Ramos (cell line): ENCODE measurements around the gene KIF22.
"Not testable (repeated sequence)": the region's sequence is repeated elsewhere in the genome, so short reads cannot be mapped to it uniquely, and the experiment has no call there.

Experiments
- in situ Hi-C: fragments of 300-500 bp; cut with MboI; formaldehyde crosslinking; loops from one replicate; pipeline ENCODE4 v1.14.3; 2022; ENCODE audit warnings: low sequenced_read_pairs; ENCODE audit not compliant: unreplicated experiment

Gene KIF22

DNA sequence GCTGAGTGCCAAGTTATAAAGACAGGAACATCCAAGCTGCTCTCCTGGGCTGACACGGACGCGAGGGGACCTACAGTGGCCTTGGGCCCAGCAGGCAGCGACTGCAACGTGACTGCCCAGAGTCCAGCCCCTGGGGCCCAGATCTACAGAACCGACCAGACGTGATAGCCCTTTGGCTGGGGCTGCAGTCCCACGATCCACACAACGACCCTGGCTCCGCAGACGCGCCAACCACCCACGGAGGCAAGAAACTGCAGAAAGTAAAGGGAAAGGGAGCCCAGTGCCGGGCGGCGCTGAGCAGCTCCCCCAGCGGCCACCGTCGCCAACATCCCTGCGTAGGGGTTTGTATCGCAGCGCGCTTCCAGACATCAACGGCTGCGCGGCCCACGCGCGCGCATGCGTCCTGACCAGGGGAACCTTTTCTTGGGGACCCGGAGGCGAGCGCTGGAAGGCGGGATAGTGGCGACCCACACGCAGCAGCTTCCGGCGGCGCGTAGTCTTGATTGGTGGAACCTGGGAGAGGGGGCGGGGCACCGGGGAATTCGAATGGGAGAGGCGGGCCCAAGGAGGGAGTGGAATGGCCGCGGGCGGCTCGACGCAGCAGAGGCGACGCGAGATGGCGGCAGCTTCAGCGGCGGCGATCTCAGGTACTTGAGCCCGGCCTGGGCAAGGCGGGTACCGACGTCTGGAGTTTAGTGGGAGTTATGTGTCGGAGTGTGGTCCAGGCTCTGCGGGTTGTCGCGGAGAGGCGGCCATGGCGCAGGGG is at the start of gene KIF22:
Gene KIF22 (plus strand): TSS at position 569 of the 766 bp plus-strand sequence. CDS start 9 bp downstream, at position 578.
- in situ Hi-C loops: no loop called here

DNA sequence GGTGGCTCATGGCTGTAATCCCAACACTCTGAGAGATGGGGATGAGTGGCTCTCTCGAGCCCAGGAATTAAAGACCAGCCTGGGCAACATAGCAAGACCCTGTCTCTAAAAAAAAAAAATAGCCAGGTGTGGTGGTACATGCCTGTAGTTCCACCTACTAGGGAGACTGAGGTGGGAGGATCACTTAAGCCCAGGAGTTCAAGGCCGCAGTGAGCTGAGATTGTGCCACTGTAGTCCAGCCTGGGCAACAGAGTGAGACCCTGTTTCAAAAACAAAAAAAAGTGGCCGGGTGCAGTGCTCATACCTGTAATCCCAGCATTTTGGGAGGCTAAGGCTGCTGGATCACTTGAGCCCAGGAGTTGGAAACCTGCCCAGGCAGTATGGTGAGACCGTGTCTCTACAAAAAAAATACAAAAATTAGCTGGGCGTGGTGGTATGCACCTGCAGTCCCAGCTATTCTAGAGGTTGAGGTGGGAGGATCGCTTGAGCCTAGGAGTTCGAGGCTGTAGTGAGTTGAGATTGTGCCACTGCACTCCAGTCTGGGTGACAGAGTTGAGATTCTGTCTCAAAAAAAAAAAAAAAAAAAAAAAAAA is 47.8 kb upstream of the KIF22 start:
- in situ Hi-C loops: no loop called here

DNA sequence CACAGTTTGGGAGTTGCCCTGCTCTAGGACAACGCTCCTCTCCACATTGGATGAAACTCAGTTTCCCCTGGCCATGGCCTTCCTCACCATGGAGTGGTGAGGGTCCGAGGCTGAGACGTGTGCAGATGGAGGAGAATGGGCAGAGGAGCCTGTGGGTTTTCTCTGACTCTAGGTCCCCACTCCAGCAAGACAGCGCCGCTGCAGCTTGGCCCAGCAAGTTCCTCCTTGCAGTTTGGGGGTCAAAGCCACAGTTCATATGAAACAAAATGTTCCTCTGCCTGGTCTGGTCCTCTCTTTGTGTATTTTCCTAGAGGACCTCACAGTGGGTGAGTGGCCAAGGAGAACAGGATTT is 47.1 kb upstream of the KIF22 start:
- in situ Hi-C loops: no loop called here

DNA sequence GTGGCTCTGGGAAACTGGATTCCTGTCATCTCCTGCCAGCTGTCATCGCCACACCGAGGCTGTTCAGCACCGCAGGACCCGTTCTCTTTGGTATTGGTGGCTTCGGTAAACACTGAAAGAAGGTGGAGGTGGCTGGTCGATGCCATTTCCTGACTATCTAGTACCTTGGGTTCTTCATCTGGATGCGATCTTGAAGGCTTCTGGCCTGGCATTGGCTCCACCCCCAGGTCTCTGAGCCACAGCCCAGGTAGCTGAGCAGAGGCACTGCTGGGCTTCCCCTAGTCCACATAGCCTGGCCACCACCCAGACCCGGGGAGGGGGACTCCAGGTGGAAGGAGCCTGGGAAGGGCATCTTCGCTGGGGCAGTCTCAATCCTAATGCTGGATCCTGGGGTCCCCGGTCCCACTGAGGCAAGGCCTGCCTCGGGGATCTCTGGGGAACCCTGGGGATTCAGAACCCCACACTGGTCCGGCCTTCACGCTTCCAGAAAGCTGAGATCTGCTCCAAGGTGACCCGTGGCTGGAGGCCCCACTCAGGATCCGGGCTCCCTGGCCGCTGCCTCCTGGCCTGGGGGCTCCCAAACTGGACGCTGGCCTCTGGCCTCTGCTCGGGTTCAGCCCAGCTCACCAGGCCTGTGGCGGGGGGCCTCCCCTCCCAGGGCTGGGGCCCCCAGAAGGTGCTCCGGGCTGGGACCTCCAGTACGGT is 46.6 kb upstream of the KIF22 start:
- in situ Hi-C loops: no loop called here

DNA sequence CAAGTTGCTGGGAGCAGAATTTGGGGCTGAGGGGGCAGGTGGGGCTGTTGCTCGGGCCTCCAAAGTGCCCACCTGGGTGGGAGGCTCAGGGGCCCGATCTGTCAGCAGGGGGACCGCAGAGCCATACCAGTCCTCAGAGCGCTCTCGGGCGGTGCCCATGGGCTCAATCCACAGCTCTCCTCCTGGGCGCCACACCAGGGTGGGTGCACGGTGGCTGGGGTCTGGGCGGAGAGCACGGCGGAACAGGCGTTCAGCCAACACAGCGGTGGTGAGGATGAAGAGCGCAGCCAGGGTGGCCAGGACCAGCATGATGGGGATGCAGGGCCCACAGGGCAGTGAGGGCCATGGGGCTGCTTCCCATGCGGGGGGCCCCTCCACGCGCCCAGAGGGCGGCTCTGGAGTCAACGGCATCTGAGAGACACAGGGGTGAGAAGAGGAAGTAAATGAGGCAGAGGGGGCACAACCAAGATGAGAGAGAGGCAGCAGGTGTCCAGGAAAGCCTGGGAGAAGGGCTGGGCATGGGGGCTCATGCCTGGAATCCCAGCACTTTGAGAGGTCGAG is 45.9 kb upstream of the KIF22 start:
- in situ Hi-C loops: no loop called here

DNA sequence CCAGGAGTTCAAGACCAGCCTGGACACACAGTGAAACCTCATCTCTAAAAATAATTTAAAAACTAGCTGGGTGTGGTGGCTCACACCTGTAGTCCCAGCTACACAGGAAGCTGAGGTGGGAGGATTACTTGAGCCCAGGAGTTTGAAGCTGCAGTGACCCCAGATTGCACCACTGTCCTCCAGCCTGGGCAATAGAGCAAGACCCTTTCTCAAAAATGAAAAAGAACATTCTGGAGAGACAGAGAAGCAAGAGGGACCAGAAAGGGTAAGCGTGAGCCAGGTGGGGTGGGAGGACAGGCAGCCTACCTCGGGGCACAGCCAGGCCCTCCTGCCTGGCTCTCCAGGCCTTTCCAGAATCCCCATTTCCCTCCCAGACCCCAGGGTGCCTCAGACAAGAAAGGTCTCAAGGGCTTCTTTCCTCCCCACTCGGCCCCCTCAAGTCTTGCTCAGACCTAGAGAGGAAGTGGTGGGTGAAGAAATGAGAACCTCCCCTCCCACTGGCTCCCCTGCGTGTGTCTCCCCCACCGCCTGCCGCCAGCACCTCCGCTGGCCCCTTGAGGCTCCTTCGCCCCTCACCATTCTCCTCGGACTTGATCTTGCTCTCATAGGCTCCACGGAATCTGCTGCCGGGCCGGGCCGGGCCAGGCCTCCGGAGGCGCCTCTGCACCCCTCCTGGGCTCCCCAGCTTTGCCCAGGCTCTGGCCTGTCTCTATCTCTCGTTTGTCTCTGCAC is 45.3 kb upstream of the KIF22 start:
- in situ Hi-C loops: no loop called here

DNA sequence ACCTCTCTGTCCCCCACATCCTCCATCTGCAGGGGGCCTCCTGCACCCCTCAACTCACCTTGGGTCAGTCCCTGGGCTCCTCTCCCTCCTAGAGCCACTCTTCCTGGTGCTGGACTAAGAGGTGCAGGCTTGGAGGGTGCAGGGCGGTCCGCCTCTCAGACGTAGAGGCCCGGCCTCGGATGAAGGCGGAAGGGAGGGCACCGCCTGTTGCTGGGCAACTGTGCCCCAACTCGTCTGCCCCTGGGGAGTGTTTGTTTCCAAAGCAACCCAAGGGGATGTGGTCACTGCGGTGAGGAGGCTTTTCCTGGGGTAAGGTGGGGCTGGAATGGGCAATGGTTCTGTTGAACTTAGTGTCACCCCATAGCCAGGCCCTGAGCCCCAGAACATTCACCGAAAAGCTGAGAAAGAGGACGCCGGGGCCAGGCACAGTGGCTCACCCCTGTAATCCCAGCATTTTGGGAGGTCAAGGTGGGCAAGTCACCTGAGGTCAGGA is 44.7 kb upstream of the KIF22 start, which contains the start of gene C16orf54:
Gene C16orf54 (minus strand): TSS at position 138 of the 493 bp plus-strand sequence. CDS start 1,039 bp downstream, outside the sequence.
- in situ Hi-C loops: no loop called here

DNA sequence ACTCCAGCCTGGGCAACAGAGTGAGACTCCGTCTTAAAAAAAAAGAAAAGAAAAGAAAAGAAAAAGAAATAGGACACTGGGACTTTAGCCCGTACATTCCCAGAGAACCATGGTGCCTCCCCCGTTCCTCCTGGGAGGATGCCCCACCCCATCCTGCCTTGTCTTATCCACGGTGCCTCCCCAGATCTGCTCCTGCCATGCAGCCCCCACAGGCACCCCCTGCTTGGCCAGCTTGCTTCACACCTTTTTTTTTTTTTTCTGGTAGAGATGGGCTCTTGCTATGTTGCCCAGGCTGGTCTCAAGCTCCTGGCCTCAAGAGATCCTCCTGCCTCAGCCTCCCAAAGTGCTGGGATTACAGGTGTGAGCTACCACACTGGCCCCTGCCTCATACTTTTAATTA is 44.0 kb upstream of the KIF22 start:
- in situ Hi-C loops: not testable (repeated sequence)

DNA sequence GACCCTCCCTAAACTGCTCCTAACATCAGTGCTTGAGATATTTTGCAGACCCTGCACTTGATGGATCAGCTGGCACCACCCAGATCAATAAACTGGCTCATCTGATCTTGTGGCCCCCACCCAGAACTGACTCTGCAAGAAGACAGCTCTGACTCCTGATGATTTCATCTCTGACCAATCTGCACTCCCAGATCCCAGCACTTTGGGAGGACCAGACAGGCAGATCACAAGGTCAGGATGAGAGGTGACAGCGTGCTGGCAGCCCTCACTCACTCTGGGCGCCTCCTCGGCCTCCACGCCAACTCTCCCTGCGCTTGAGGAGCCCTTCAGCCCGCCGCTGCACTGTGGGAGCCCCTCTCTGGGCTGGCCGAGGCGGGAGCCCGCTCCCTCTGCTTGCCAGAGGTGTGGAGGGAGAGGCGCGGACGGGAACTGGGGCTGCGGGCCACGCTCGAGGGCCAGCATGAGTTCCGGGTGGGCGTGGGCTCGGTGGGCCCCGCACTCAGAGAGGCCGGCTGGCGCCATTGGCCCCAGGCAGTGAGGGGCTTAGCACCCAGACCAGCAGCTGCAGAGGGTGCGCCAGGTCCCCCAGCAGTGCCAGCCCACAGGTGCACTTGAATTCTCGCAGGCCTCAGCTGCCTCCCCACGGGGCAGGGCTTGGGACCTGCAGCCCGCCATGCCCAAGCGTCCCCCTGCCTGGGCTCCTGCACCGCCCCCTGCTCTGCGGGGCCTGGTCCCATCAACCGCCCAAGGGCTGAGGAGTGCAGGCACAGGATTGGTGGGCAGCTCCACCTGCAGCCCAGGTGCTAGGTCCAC is 42.4 kb upstream of the KIF22 start:
- in situ Hi-C loops: no loop called here

DNA sequence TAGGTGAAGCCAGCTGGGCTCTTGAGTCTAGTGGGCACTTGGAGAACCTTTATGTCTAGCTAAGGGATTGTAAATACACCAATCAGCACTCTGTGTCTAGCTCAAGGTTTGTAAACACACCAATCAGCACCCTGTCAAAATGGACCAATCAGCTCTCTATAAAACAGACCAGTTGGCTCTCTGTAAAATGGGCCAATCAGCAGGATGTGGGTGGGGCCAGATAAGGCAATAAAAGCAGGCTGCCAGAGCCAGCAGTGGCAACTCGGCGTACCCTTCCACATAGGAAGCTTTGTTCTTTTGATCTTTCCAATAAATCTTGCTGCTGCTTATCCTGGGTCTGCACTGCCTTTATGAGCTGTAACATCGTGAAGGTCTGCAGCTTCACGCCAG is 41.8 kb upstream of the KIF22 start:
- in situ Hi-C loops: not testable (repeated sequence)

DNA sequence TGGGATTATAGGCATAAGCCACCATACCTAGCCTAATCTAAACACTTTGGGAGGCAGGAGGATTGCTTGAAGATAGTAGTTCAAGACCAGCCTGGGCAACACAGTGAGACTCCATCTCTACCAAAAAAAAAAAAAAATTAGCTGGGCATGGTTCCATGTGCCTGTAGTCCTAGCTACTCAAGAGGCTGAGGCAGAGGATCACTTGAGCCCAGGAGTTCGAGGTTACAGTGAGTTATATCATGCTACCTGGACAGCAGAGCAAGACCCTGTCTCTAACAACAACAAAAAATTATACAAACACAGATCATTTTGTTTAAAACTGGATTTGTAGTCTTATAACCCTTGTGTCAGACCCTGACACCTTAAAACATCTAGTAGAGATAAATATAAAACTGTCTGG is 37.0 kb upstream of the KIF22 start:
- in situ Hi-C loops: no loop called here

DNA sequence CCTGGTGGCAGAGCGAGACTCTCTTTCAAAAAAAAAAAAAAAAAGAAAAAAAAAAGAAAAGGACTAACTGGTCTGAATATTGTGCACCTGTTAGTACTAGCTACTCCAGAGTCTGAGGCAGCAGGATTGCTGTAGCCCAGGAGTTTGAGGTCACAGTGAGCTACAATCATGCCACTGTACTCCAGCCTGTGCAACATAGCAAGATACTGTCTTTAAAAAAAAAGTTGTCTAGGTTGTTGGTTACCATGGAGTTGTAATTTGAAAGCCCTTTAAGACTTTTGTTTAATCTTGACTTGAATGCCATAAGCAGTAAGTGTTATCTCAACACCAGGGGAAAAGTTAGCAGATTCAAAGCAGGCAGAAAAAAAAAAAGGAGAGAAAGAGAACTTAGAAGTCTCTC is 33.9 kb upstream of the KIF22 start:
- in situ Hi-C loops: no loop called here

DNA sequence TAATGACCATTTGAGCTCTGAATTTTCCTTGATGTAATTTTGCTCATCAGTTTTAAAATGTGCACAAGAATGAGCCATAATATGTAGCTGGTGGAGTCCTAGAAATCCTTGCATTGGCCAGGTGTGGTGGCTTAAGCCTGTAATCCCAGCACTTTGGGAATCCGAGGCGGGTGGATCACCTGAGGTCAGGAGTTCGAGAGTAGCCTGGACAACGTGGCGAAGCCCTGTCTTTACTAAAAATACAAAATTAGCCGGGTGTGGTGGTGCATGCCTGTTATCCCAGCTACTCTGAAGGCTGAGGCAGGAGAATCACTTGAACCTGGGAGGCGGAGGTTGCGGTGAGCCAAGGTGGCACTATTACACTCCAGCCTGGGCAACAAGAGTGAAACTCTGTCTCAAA is 33.5 kb upstream of the KIF22 start:
- in situ Hi-C loops: not testable (repeated sequence)

DNA sequence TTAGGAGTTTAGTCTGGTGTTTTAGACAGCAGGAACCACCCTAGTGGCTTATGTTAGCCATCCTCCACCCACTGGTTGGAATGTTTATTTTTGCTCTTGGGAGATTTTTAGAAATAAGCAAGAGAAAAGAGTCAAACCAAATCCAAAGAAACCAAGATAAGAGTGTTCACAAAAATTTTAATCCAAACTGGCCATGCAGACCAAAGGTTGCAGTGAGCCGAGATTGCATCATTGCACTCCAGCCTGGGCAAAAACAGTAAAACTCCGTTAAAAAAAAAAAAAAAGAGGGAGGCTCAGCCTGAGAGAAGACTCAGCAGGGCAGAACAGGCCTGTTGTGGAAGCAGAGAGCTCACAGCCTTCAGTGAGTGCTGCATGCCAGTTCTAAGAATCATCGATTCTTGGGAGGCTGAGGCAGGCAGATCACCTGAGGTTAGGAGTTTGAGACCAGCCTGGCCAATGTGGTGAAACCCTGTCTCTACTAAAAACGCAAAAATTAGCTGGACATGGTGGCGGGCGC is 32.5 kb upstream of the KIF22 start:
- in situ Hi-C loops: no loop called here

DNA sequence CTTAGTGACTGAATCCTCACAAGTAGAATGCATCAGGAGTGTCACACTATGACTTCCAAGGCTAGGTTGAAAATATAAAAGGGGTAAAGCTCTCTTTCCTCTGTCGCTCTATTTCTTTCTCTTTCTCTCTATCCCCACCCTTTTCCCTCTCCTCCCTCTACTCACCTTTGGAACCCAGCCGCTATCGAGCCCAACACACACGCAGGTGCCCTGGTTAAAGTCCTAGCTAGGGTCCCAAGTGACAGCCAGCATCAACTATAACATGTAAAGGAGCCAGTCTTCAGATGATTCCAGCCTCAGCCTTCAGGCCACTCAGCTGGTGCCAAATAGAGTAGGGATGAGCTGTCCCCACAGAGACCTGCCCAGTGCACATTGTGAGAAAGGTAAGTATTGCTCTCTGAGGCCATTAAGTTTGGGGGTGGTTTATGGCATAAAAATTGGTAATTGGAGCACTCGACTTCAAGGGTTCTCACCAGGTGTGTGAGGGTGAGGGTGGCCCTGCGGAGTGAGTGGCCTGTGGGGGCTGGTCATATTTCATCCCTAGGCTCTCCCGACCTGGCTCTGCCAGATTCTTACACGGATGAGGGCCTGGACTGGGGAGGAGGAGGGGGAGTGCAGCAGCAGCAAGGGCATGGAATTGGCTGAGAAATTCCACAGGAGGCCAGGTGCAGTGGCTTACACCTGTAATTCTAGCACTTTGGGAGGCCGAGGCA is 29.8 kb upstream of the KIF22 start:
- in situ Hi-C loops: no loop called here

DNA sequence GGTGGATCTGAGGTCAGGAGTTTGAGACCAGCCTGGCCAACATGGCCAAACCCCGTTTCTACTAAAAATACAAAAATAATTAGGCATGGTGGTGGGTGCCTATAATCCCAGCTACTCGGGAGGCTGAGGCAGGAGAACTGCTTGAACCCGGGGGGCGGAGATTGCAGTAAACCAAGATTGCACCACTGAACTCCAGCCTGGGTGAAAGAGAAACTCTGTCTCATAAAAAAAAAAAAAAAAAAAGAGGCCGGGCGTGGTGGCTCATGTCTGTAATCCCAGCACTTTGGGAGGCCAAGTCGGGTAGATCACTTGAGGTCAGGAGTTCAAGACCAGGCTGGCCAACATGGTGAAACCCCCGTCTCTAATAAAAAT is 29.3 kb upstream of the KIF22 start:
- in situ Hi-C loops: not testable (repeated sequence)

DNA sequence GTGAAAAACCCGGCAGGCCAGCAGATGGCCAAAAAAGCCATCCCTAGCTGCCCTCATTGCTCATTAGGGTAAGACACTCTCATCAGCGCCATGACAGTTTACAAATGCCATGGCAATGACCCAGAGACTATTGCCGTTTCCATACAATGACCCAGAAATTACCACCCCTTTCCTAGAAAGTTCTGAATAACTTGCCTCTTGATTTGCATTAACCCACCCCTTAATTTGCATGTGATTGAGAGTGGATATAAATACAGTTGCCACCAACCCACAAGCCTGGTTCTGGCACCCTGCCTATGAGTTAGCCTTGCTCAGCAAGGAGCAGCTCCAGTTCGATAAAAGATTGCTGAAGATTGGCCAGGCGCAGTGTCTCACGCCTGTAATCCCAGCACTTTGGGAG is 28.7 kb upstream of the KIF22 start:
- in situ Hi-C loops: no loop called here

DNA sequence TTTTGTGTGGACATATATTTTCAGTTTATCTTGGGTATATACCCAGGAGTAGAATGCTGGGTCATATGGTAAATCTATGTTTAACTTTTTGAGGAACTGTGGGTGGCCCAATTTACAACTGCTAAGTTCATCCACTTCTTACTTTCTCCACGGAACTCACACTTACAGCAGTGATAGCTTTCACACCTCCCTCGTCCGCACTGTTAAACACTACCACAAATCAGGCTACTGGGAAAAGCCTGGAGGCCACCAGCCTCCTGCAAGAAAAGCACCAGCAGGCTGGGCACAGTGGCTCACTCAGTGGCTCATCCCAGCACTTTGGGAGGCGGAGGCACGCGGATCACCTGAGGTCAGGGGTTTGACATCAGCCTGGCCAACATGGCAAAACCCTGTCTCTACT is 27.2 kb upstream of the KIF22 start:
- in situ Hi-C loops: no loop called here
